GM12872 (cell line): ENCODE measurements around the gene ENTPD6.

Source experiments
- TF ChIP-seq, protein P1 (sequence below): IDR thresholded peaks from 3 replicates; pipeline ENCODE4 v1.5.1; 2011; ENCODE audit warnings: low read depth, mild to moderate bottlenecking, low read length, moderate library complexity; ENCODE audit not compliant: insufficient read depth

ENTPD6 gene

DNA sequence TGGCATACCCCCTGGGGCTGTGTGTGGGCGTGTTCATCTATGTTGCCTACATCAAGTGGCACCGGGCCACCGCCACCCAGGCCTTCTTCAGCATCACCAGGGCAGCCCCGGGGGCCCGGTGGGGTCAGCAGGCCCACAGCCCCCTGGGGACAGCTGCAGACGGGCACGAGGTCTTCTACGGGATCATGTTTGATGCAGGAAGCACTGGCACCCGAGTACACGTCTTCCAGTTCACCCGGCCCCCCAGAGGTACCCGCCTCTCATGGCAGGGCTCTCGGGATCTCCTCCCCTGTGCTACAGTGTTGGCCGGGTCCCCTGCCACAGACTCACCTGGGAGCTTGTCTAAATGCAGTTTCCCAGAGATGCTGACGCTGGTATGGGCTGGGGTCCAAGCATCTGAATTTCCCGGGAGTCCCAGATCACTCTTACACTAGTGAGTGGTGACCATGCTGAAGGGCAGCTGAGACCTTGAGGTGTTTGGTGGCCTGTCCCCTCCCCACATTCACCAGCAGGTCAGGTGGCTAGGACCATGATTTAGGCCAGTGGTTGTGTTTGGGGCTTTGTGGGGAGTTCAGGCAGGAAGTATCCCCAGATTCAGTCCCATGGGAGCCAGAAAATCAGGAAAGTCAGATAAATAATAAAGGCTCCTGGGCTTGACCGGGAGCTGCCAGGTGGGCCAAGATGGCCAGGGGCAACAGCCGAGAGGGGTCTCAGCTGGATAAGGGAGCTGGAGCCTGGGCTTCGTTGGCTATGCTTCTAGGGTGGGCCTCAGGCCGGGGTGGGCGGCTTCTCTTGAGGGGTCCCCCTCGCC, 11.8 kb downstream of the ENTPD6 start:
- TF ChIP-seq, protein P1, sequence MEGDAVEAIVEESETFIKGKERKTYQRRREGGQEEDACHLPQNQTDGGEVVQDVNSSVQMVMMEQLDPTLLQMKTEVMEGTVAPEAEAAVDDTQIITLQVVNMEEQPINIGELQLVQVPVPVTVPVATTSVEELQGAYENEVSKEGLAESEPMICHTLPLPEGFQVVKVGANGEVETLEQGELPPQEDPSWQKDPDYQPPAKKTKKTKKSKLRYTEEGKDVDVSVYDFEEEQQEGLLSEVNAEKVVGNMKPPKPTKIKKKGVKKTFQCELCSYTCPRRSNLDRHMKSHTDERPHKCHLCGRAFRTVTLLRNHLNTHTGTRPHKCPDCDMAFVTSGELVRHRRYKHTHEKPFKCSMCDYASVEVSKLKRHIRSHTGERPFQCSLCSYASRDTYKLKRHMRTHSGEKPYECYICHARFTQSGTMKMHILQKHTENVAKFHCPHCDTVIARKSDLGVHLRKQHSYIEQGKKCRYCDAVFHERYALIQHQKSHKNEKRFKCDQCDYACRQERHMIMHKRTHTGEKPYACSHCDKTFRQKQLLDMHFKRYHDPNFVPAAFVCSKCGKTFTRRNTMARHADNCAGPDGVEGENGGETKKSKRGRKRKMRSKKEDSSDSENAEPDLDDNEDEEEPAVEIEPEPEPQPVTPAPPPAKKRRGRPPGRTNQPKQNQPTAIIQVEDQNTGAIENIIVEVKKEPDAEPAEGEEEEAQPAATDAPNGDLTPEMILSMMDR: no peak

DNA sequence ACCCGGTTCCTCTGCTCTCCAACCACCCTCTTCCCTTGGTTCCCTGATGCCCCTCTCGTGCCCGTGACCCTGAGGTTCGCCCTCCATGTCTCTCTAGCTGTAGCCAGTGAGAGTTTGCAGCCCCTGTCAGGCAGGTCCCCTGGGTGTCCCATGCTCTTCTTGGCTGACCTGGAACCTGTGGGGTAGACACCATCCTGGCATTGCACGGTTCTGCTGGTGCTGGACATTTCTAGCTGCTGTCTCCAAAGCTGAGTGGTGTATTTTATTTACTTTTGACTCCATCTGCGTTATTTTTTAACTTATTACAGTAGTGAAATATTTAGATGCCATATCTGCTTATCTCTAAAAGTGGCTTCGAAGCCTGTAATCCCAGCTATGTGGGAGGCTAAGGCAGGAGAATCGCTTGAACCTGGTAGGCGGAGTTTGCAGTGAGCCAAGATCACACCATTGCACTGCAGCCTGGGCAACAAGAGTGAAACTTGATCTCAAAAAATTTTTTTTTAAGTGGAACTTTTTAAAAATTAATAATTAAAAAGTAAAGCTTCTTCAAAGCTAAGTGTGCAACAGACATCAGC, 12.5 kb downstream of the ENTPD6 start:
- TF ChIP-seq, protein P1: no peak

DNA sequence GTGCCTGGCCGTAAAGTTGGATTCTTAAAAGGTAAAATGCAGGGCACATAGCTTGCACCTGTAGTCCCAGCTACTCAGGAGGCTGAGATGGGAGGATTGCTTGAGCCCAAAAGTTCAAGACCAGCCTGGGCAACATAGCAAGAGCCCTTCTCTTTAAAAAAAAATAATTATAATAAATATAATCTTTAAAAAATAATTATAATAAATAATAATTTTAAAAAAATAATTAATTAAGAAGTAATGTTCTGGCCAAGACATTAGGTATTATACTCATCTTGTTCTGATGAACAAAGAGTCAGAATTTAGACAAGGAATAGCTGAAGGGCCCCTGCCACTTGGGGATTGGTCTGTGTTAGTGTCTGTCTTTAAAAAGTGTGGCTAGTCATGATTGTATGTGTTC, 13.9 kb downstream of the ENTPD6 start:
- TF ChIP-seq, protein P1: no peak

DNA sequence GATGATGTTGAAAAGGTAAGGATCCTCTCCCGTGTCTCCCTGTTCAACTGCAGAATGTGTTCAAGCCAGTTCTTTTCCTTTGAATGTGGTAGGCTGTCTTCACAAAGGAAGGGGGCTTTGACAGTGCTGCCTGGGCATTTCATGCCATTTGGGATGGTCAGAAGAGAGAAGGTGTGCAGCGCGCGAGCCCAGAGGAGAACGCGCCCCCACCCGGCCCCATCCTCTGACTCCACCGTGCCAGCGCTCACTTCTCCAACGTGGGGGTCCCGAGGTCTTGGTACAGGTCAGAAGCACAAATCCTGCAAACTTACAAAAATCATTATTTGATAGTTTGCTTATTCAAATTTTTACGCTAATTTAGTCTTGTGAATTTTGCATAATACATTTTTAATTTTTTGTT, 14.4 kb downstream of the ENTPD6 start:
- TF ChIP-seq, protein P1: no peak

DNA sequence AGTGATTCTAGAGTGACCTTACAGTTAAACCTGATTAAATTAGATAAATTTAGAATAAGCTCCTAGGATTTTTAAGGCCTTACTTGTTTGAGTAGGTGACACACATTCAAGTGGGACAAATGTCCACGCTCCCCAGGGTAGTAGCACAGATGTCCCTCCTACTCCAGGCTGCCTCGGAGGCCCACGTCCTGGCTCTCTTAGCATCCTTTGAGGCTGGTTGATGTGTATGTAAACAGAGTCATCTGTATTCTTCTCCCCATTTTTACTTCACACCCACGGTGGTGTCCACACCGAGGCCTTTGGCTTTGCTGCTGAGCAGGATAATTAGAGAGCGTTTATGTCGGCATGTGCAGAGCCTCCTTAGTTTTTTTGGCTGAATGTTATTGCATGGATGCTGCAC, 15.8 kb downstream of the ENTPD6 start:
- TF ChIP-seq, protein P1: no peak

DNA sequence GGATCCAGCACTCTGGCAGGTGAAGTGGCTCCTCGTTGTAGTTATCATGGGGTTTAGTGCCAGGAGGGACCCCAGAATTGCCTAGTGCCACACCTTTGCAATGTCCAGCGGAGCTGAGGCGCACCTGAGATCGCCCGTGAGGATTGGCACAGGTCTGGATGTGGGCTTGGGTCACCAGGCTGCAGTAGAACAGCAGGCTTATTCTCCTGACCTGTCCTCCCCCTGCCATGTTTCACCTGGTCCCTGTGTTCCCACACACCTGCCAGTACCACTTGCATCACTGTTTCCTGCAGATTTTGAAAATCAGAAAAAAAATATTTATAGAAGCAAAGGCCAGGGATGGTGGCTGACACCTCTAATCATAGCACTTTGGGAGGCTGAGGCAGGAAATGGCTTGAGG, 16.7 kb downstream of the ENTPD6 start:
- TF ChIP-seq, protein P1: no peak

DNA sequence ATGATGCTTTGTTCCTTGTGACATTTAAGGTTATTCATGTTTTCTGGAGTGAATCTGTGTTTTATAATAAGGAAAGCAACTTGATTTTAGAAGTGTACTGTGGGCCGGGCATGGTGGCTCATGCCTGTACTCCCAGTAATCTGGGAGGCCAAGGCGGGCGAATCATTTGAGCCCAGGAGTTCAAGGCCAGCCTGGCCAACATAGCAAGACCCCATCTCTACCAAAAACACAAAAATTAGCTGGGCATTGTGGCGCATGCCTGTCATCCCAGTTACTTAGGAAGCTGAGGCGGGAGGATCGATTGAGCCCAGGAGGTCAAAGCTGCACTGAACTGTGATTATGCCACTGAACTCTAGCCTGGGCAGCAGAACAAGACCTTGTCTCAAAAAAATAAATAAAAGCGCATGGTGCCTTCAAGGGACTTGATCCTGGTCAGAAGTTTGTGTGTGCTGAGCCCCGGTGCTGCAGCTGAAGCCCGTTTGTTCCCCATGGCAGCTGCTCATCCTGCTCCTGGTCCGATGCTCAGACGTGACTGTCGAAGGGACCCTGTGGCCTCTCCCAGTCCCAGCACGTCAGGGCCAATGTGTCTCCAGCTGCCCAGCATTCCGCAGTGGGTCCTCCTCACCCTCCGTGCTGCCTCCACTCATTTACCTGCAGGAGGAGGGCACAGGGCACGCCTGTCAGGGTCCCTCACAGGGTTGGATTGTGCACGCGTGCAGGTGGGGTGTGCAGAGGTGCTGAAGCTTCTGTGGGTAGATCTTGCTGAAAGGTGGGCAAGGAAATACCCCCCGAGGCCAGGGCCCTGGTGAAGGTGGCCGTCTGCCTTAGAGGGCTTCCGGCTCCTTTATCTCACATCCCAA, 18.3 kb downstream of the ENTPD6 start:
- TF ChIP-seq, protein P1: no peak
